Measurements from ENCODE around the gene CYP2A7. TPM values are rescaled to one million over a fixed set of nuclear protein-coding genes. Genes with fewer than 3 reads are reported as not detected.
"Not testable (repeated sequence)": the region's sequence is repeated elsewhere in the genome, so short reads cannot be mapped to it uniquely, and the experiment has no call there.

CYP2A7 gene
- total RNA-seq, 4 donors from 2014 or later, result not detected

GRCh38 chr19:40843653-40844052, 38.4 kb downstream of the CYP2A7 start:
- DNase-seq; H3K9me3 ChIP-seq; H3K36me3 ChIP-seq; H3K27ac ChIP-seq; intact Hi-C loops (cut with DNase I): not testable (repeated sequence)
- Histone ChIP-seq H3K4me3 (peak overlapping the region in 2 of 4 donors; percentile 22), H3K4me1 (peaks cover 0 to 18% (median 0%) of the 10 kb centered on the region in 3 donors), H3K27me3 (peaks cover 0 to 24% (median 0%) of the 10 kb centered on the region in 4 donors)
- WGBS, 2 donors, result 0% methylated on average over 1 of the region's 19 CpGs; no CpG with 5 or more reads in 1 of the 2 donors

GRCh38 chr19:40842997-40843652, 38.9 kb downstream of the CYP2A7 start:
- peaks cover 0 to 19% (median 0%) of the 10 kb centered on the region in 4 donors for H3K27me3 ChIP-seq
- H3K9me3 ChIP-seq; intact Hi-C loops (cut with DNase I); H3K36me3 ChIP-seq; H3K27ac ChIP-seq; DNase-seq: not testable (repeated sequence)
- peaks cover 0 to 14% (median 0%) of the 10 kb centered on the region in 3 donors for H3K4me1 ChIP-seq
- 34 to 41% methylated on average over 7 to 8 of the region's 12 CpGs for WGBS, 2 donors
- H3K4me3 ChIP-seq, result peak overlapping the region in 3 of 4 donors; percentile 3 to 22 (median 22)

- H3K9me3 ChIP-seq; H3K27ac ChIP-seq; intact Hi-C loops (cut with DNase I); H3K36me3 ChIP-seq; H3K4me3 ChIP-seq; DNase-seq; H3K27me3 ChIP-seq: not testable (repeated sequence)
- H3K4me1 ChIP-seq, result peaks cover 0 to 14% (median 0%) of the 10 kb centered on the region in 3 donors
- 81 to 91% methylated on average over 1 to 3 of the region's 3 CpGs for WGBS, 2 donors
Observed at GRCh38 chr19:40842012-40842411, 40.0 kb downstream of the CYP2A7 start.

GRCh38 chr19:40838477-40838876, 43.6 kb downstream of the CYP2A7 start:
- DNase-seq; H3K27ac ChIP-seq; H3K36me3 ChIP-seq; H3K27me3 ChIP-seq; H3K4me3 ChIP-seq; intact Hi-C loops (cut with DNase I); H3K9me3 ChIP-seq; H3K4me1 ChIP-seq: not testable (repeated sequence)
- 54 to 81% methylated on average over 1 of the region's 1 CpG for WGBS, 2 donors

- no peaks in the 10 kb centered on the region for H3K9me3 ChIP-seq
- no peak overlapping the region for H3K27ac ChIP-seq
- no peak for DNase-seq
- H3K27me3 ChIP-seq, result no peaks in the 10 kb centered on the region
- intact Hi-C loops (cut with DNase I), result no loop called here
- WGBS, 2 donors, result 67 to 78% methylated on average over 6 of the region's 6 CpGs
- no peaks in the 10 kb centered on the region for H3K36me3 ChIP-seq
- H3K4me3 ChIP-seq, result no peak overlapping the region
- TF ChIP-seq POLR2A (IDR thresholded peaks at IDR 0.05) (no peak), CTCF (IDR thresholded peaks at IDR 0.05) (no peak)
- no peaks in the 10 kb centered on the region for H3K4me1 ChIP-seq
Observed at GRCh38 chr19:40836754-40837429, 45.1 kb downstream of the CYP2A7 start.

GRCh38 chr19:40833728-40834533, 48.1 kb downstream of the CYP2A7 start:
- H3K4me1 ChIP-seq; H3K27me3 ChIP-seq; H3K36me3 ChIP-seq; H3K9me3 ChIP-seq; DNase-seq; H3K27ac ChIP-seq; H3K4me3 ChIP-seq; intact Hi-C loops (cut with DNase I): not testable (repeated sequence)
- 53 to 73% methylated on average over 7 of the region's 7 CpGs for WGBS, 2 donors

- intact Hi-C loops (cut with DNase I); H3K9me3 ChIP-seq; H3K27ac ChIP-seq; H3K4me3 ChIP-seq; H3K4me1 ChIP-seq; H3K36me3 ChIP-seq; H3K27me3 ChIP-seq; DNase-seq: not testable (repeated sequence)
- 60 to 75% methylated on average over 4 of the region's 4 CpGs for WGBS, 2 donors
Observed at GRCh38 chr19:40832431-40832790, 49.6 kb downstream of the CYP2A7 start.

Measured in esophagus squamous epithelium (tissue), 5 donors.